Fibroblast of lung (primary cell): Measurements from ENCODE around the gene GNL1.

ENCODE experiments used
- EZH2 ChIP-seq: IDR thresholded peaks from 2 replicates; pipeline ENCODE4 v1.5.1; 2012; ENCODE audit warnings: low read length, control low read depth, mild to moderate bottlenecking; ENCODE audit errors: missing control alignments
- TF ChIP-seq, protein P1 (sequence below), 2 donors: IDR thresholded peaks in 1 of 2; conservative IDR thresholded peaks in 1 of 2; 1 replicate in 1 of 2; 2 replicates in 1 of 2; pipeline ENCODE4 v1.5.1; 2011 to 2012; ENCODE audit warnings: low read length in 2 of 2, control low read depth in 1 of 2, inconsistent platforms in 1 of 2, low read depth in 1 of 2, mild to moderate bottlenecking in 1 of 2

DNA sequence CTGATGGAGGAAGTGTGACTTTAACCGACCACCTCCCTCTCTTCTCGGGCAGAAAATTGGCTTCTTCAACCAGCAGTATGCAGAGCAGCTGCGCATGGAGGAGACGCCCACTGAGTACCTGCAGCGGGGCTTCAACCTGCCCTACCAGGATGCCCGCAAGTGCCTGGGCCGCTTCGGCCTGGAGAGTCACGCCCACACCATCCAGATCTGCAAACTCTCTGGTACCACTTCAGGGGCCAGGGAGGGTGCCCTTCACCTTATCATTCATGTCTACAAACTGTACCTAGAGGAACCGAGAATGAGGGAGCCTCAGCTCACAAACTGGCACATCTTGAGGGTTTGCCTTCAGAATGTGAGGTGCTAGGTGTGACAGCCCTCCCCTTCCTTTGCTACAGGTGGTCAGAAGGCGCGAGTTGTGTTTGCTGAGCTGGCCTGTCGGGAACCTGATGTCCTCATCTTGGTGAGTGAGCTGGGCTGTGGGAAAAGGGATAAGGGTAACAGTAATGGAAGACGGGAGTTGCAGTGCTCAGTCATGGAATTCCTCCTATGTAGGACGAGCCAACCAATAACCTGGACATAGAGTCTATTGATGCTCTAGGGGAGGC, 33.6 kb upstream of the GNL1 start:
- TF ChIP-seq, protein P1, sequence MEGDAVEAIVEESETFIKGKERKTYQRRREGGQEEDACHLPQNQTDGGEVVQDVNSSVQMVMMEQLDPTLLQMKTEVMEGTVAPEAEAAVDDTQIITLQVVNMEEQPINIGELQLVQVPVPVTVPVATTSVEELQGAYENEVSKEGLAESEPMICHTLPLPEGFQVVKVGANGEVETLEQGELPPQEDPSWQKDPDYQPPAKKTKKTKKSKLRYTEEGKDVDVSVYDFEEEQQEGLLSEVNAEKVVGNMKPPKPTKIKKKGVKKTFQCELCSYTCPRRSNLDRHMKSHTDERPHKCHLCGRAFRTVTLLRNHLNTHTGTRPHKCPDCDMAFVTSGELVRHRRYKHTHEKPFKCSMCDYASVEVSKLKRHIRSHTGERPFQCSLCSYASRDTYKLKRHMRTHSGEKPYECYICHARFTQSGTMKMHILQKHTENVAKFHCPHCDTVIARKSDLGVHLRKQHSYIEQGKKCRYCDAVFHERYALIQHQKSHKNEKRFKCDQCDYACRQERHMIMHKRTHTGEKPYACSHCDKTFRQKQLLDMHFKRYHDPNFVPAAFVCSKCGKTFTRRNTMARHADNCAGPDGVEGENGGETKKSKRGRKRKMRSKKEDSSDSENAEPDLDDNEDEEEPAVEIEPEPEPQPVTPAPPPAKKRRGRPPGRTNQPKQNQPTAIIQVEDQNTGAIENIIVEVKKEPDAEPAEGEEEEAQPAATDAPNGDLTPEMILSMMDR (conservative IDR thresholded peaks at IDR 0.05 in 1 of 2, IDR thresholded peaks at IDR 0.05 in 1 of 2; ENCODE audit: low read depth in 1 of 2, low read length in 2 of 2), result no peak
- TF ChIP-seq EZH2, result no peak
